ENCODE measurements around the gene GPD1L. TPM values are rescaled to one million over a fixed set of nuclear protein-coding genes. Genes with fewer than 3 reads are reported as not detected.

GPD1L gene
- total and polyA plus RNA-seq, 10 of the 15 experiments (the other 5 are each of a cell fraction or from before 2014, with no cell fraction given), result 0.77 to 4.8 (median 3.9) TPM

DNA sequence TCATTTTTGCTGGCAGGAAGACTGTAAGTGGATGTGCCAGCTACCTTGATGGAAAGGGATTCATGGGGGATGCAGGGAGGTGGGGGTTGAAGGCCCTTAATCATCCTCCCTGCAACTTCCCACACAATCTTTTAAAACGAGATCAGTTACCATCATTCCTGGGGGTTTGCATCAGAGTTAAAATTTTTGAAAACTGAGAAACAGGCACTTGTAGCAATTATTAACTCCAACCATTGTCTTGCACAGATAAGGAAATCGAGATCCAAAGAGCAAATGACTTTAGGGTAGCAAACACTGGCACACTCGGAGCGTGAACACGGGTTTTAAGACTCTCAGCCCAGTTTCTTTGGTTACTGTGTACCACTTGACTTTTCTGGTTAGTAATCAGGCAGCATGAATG, 41.9 kb downstream of the GPD1L start:
- Histone ChIP-seq H3K4me1 (ENCODE audit: control insufficient read depth, insufficient read depth, low read length) (no peaks in the 10 kb centered on the region), H3K4me2 (ENCODE audit: control insufficient read depth, insufficient read depth) (no peak overlapping the region), H4K20me1 (ENCODE audit: control insufficient read depth, insufficient read depth) (no peaks in the 10 kb centered on the region), H2AFZ (ENCODE audit: control insufficient read depth, low read depth, low read length) (no peak overlapping the region), H3K4me3 (no peak overlapping the region), H3K79me2 (ENCODE audit: control insufficient read depth, insufficient read depth, low read length) (no peaks in the 10 kb centered on the region), H3K27me3 (replicated peaks in 1 of 2; ENCODE audit: control insufficient read depth in 2 of 2, insufficient read depth in 2 of 2, low read length in 1 of 2) (no peaks in the 10 kb centered on the region), H3K27ac (ENCODE audit: control insufficient read depth, insufficient read depth) (no peak overlapping the region), H3K9ac (ENCODE audit: control insufficient read depth, insufficient read depth, low read length) (no peak overlapping the region), H3K36me3 (ENCODE audit: control insufficient read depth in 2 of 2, insufficient read depth in 2 of 2, low read length in 1 of 2) (no peaks in the 10 kb centered on the region), H3K9me3 (replicated peaks; ENCODE audit: control insufficient read depth, insufficient read depth, low read length) (no peaks in the 10 kb centered on the region)
- RAD21 ChIA-PET (ENCODE audit: unreplicated experiment), result no interaction called here
- ATAC-seq (no peak), FAIRE-seq (no peak), DNase-seq (ENCODE audit: low read depth, low spot score) (no peak)
- no TSS peak for BruUV-seq (replicated peaks)
- SMC1A ChIA-PET (ENCODE audit: uncharacterized antibody, unreplicated experiment), result no interaction called here
- CTCF ChIA-PET, result no interaction called here
- in situ Hi-C loops (cut with MboI), result no loop called here
- intact Hi-C loops (cut with micrococcal nuclease; ENCODE audit: unreplicated experiment), result loop anchor here (10.0 kb wide), 1 partner anchor 534 kb away; no protein-coding TSS in a partner anchor
- 96% methylated on average over 5 of the region's 5 CpGs for WGBS (ENCODE audit: insufficient coverage, insufficient replicate concordance, low lambda C conversion rate, missing lambda C conversion rate)
- POLR2A ChIA-PET, result no interaction called here
- TF ChIP-seq JUNB (IDR thresholded peaks at IDR 0.05) (no peak), YY1 (IDR thresholded peaks at IDR 0.05; ENCODE audit: low read depth, low read length) (no peak), SUZ12 (IDR thresholded peaks at IDR 0.05; ENCODE audit: unreplicated experiment) (no peak), DPF2 (IDR thresholded peaks at IDR 0.05) (no peak), TCF12 (IDR thresholded peaks at IDR 0.05; ENCODE audit: low read depth, low read length) (no peak), MXI1 (IDR thresholded peaks at IDR 0.05; ENCODE audit: low read depth, low read length) (no peak), KDM1A (IDR thresholded peaks at IDR 0.05; ENCODE audit: borderline replicate concordance) (no peak), SUPT20H (IDR thresholded peaks at IDR 0.05; ENCODE audit: borderline replicate concordance, control insufficient read depth, low read depth, low read length) (no peak), IKZF1 (conservative IDR thresholded peaks at IDR 0.05) (no peak), RUNX3 (IDR thresholded peaks at IDR 0.05; ENCODE audit: low read length) (no peak), NR2F1 (conservative IDR thresholded peaks at IDR 0.05) (no peak)
- TF ChIP-seq, protein P1, sequence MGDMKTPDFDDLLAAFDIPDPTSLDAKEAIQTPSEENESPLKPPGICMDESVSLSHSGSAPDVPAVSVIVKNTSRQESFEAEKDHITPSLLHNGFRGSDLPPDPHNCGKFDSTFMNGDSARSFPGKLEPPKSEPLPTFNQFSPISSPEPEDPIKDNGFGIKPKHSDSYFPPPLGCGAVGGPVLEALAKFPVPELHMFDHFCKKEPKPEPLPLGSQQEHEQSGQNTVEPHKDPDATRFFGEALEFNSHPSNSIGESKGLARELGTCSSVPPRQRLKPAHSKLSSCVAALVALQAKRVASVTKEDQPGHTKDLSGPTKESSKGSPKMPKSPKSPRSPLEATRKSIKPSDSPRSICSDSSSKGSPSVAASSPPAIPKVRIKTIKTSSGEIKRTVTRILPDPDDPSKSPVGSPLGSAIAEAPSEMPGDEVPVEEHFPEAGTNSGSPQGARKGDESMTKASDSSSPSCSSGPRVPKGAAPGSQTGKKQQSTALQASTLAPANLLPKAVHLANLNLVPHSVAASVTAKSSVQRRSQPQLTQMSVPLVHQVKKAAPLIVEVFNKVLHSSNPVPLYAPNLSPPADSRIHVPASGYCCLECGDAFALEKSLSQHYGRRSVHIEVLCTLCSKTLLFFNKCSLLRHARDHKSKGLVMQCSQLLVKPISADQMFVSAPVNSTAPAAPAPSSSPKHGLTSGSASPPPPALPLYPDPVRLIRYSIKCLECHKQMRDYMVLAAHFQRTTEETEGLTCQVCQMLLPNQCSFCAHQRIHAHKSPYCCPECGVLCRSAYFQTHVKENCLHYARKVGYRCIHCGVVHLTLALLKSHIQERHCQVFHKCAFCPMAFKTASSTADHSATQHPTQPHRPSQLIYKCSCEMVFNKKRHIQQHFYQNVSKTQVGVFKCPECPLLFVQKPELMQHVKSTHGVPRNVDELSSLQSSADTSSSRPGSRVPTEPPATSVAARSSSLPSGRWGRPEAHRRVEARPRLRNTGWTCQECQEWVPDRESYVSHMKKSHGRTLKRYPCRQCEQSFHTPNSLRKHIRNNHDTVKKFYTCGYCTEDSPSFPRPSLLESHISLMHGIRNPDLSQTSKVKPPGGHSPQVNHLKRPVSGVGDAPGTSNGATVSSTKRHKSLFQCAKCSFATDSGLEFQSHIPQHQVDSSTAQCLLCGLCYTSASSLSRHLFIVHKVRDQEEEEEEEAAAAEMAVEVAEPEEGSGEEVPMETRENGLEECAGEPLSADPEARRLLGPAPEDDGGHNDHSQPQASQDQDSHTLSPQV (IDR thresholded peaks at IDR 0.05), result no peak
- TF ChIP-seq, protein P2, sequence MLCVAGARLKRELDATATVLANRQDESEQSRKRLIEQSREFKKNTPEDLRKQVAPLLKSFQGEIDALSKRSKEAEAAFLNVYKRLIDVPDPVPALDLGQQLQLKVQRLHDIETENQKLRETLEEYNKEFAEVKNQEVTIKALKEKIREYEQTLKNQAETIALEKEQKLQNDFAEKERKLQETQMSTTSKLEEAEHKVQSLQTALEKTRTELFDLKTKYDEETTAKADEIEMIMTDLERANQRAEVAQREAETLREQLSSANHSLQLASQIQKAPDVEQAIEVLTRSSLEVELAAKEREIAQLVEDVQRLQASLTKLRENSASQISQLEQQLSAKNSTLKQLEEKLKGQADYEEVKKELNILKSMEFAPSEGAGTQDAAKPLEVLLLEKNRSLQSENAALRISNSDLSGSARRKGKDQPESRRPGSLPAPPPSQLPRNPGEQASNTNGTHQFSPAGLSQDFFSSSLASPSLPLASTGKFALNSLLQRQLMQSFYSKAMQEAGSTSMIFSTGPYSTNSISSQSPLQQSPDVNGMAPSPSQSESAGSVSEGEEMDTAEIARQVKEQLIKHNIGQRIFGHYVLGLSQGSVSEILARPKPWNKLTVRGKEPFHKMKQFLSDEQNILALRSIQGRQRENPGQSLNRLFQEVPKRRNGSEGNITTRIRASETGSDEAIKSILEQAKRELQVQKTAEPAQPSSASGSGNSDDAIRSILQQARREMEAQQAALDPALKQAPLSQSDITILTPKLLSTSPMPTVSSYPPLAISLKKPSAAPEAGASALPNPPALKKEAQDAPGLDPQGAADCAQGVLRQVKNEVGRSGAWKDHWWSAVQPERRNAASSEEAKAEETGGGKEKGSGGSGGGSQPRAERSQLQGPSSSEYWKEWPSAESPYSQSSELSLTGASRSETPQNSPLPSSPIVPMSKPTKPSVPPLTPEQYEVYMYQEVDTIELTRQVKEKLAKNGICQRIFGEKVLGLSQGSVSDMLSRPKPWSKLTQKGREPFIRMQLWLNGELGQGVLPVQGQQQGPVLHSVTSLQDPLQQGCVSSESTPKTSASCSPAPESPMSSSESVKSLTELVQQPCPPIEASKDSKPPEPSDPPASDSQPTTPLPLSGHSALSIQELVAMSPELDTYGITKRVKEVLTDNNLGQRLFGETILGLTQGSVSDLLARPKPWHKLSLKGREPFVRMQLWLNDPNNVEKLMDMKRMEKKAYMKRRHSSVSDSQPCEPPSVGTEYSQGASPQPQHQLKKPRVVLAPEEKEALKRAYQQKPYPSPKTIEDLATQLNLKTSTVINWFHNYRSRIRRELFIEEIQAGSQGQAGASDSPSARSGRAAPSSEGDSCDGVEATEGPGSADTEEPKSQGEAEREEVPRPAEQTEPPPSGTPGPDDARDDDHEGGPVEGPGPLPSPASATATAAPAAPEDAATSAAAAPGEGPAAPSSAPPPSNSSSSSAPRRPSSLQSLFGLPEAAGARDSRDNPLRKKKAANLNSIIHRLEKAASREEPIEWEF (IDR thresholded peaks at IDR 0.05; ENCODE audit: insufficient replicate concordance, low read depth, low read length), result no peak
- TF ChIP-seq, protein P3, sequence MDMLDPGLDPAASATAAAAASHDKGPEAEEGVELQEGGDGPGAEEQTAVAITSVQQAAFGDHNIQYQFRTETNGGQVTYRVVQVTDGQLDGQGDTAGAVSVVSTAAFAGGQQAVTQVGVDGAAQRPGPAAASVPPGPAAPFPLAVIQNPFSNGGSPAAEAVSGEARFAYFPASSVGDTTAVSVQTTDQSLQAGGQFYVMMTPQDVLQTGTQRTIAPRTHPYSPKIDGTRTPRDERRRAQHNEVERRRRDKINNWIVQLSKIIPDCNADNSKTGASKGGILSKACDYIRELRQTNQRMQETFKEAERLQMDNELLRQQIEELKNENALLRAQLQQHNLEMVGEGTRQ (IDR thresholded peaks at IDR 0.05; ENCODE audit: borderline replicate concordance, low read depth, low read length), result no peak

All from GM12878 (cell line).